D341Med (cell line): ENCODE results near the gene NFAM1.

ENCODE experiments used
- DNase-seq: peaks from one replicate; pipeline ENCODE4 v3.0.0; 2012; ENCODE audit warnings: low spot score

Gene NFAM1

GRCh38 chr22:42358643-42359558, 73.3 kb downstream of the NFAM1 start:
- DNase-seq, result no peak

GRCh38 chr22:42357634-42358296, 74.4 kb downstream of the NFAM1 start:
- no peak for DNase-seq

- DNase-seq, result no peak
These were observed 75.0 kb downstream of the NFAM1 start for GRCh38 chr22:42357221-42357620.

- no peak for DNase-seq
These were observed 75.7 kb downstream of the NFAM1 start for GRCh38 chr22:42356533-42356932.

GRCh38 chr22:42353883-42354727, 78.1 kb downstream of the NFAM1 start:
- DNase-seq, result peak; percentile 88

GRCh38 chr22:42350373-42350772, 81.8 kb downstream of the NFAM1 start:
- no peak for DNase-seq

- no peak for DNase-seq
These were observed 84.8 kb downstream of the NFAM1 start for GRCh38 chr22:42347281-42347824.

GRCh38 chr22:42346722-42347121, 85.5 kb downstream of the NFAM1 start:
- no peak for DNase-seq

GRCh38 chr22:42345458-42345857, 86.7 kb downstream of the NFAM1 start:
- no peak for DNase-seq

- peak; percentile 86 for DNase-seq
These were observed 87.8 kb downstream of the NFAM1 start for GRCh38 chr22:42344361-42344905.

- peak; percentile 92 for DNase-seq
These were observed 88.6 kb downstream of the NFAM1 start for GRCh38 chr22:42343531-42344081.

GRCh38 chr22:42343121-42343454, 89.1 kb downstream of the NFAM1 start:
- DNase-seq, result no peak

GRCh38 chr22:42342426-42343120, 89.6 kb downstream of the NFAM1 start:
- no peak for DNase-seq

- no peak for DNase-seq
These were observed 90.4 kb downstream of the NFAM1 start for GRCh38 chr22:42341779-42342178.

- peak; percentile 74 for DNase-seq
These were observed 91.3 kb downstream of the NFAM1 start for GRCh38 chr22:42340829-42341383.

GRCh38 chr22:42340150-42340549, 92.1 kb downstream of the NFAM1 start:
- no peak for DNase-seq

GRCh38 chr22:42338479-42338878, 93.7 kb downstream of the NFAM1 start:
- DNase-seq, result no peak

GRCh38 chr22:42337356-42337755, 94.8 kb downstream of the NFAM1 start:
- no peak for DNase-seq

- no peak for DNase-seq
These were observed 95.5 kb downstream of the NFAM1 start for GRCh38 chr22:42336527-42337227.

GRCh38 chr22:42335839-42336378, 96.3 kb downstream of the NFAM1 start:
- DNase-seq, result no peak
